GM04504 (cell line): Measurements from ENCODE around the gene AP5B1.
"Not testable (repeated sequence)": the region's sequence is repeated elsewhere in the genome, so short reads cannot be mapped to it uniquely, and the experiment has no call there.

Source experiments
- DNase-seq: peaks from one replicate; pipeline ENCODE4 v3.0.0-alpha.2; 2012; ENCODE audit warnings: low read depth

Gene AP5B1

GRCh38 chr11:65786008-65786785 is 5.4 kb upstream of the AP5B1 start:
- DNase-seq: no peak

- DNase-seq: no peak
Measured at GRCh38 chr11:65785319-65786007, 4.7 kb upstream of the AP5B1 start.

GRCh38 chr11:65782816-65783228 is 2.0 kb upstream of the AP5B1 start:
- DNase-seq: no peak

DNA sequence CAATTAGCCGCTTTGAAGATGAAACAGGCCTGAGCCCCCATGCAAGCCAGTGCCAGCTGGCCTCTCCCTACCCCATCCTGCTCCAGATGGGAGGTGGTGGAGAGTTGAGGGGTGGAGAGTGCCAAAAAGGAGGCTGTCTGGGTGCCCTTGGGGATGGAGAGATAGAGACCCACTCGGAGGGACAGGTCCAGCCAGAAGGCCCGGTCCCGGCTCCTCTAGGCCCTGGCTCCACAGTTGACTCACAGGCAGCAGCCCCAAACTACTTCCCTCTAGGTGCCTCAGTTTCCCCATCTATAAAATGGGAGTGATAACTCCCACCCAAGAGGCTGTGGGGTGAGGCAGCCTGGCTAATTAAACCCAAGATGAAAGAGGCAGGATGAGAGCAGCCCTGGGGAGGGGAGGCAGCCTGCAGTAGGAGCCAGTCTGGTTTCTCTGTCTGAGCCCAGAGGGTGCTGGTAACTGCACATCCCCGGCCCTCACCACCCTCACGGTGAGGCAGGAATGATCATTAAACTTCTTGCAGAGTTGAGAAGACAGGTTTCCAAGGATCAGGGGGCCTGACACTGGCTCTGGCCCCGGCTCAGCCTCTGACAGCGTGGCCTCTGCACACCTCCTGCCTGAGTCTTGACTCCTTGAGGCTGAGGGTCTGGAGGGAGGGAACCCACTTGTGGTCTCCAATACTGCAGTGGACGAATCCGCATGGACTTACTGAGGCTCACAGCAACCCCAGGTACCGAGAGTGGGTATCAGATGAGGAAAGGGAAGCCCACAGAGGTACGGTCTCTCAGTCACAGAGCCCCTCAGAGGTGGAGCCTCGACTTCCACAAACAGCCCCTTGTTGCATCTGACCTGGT is 1.4 kb upstream of the AP5B1 start:
- no peak for DNase-seq

DNA sequence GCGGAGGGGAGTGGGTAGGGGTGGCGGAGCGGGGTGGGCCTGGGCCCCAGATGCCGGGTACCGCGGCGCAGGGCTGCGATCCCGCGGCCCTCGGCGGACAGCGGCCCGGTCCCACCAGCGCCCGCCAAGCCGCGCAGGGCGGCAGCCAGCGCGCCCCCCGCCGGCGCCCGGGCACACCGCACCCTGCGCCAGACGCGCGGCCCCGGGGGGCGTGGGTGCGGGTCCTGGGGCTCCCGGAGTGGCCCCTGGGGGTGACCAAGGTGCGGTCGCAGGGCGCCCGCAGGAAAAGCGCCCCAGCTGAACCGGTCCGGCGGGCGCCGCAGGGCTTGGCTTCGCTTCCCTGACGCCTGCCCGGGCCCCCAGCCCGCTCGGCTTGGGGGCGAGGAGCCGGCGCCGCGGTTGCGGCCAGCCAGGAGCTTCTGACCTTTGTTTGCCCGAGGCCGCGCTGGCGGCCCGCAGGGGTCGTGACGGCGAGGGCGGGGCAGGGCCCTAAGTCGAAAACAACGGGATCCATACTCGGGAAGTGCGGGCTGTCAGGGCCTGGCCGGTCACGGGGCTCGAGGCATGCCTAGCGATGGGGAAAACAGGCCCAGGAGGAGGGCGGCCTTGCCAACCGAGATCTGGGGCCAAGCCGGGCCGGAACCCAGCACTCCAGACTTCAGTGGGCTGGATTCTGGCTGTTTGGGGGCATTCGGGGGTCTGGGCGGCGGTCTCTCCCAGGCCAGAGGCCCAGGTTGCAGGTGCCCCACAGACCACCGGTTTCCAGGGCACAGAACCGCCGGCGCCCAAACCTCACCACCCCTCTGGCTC is 581 bp upstream of the AP5B1 start:
- no peak for DNase-seq

DNA sequence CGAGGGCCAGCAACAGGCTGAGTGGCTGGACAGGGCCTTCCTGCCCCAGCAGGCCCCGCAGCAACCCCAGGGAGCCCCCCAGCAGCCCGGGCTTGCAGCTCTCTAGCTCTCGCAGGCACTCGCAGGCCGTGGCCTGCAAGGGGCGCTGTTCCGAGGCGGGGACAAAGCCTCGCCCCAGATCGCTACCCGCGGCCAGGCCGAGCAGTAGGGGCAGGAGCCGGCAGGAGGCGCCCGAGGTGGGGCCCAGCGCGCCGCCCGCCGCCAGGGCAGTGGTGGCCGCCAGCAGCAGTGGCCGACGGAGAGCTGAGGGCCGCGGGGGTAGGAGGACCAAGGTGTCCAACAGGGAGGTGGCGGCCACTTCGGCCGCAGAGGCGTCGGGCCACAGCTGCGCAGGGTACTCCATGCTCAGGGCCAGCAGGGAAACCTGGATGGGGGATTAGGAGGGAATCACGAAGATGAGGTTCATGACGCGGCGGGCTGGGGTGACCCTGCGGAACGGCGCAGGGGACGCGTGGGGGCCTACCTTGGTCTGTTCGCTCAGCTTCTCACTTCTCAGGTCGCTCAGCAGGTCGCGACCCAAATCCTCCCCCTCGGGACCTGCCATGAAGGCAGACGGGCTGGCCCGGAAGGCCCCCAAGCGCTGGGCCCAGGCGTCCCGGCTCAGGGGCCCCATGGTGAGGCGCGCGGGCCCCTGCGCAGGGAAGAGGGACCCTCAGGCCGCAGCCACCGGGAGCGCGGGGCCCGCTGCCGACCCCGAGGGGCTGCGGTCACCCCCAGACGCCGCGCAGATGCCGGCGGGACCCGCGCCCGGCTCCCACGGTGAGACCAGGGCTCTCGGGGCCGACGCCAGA is 632 bp downstream of the AP5B1 start:
- peak; percentile 57 for DNase-seq

DNA sequence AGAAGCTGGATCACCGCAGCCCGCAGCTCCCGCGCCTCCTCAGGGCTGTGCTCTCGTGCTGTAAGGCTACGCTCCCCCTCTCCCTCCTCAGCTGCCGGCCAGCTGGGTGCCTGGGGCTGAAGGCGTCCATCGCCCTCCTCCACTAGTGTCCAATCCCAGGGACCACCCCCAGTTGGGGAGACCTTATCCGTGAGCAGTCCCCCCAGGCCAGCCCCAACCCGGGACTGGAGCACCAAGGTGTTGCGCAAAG is 1.2 kb downstream of the AP5B1 start:
- no peak for DNase-seq

DNA sequence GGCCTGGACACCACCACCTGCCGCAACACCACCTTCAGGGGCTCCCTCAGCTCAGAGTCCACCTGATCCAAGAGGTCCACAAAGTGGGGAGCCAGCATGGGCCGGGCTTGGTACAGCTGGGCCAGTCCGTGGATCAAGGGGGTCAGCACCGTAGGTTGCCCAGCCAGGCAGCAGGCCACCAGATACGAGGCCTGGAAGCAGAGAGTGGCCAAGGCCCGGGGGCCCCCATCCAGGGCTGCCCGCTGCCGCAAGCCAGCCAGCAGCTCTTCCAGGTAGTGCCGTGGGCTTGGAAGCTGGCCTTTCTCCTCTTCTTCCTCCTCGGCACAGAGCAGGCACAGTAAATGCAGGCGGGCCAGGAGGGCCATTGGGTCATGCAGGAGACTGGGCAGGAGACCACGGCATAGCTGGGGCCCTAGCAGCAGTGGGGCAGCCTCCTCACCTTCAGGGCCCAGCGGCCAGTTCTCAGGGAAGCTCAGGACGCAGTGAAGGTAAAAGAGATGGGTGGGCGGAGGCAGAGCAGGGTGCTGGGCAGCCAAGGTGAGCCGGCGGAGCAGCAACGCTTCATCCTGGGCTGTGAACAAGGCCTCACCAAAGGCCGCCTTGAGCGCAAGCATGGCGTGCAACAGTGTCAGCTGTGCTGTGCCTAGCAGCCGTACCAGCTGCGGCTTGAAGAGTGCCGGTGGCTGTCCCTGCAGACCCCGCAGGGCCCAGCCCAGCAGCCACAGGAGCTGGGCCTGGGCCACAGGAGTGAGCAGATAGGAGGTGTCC is 1.7 kb downstream of the AP5B1 start:
- no peak for DNase-seq

GRCh38 chr11:65778431-65778900 is 2.3 kb downstream of the AP5B1 start:
- no peak for DNase-seq

DNA sequence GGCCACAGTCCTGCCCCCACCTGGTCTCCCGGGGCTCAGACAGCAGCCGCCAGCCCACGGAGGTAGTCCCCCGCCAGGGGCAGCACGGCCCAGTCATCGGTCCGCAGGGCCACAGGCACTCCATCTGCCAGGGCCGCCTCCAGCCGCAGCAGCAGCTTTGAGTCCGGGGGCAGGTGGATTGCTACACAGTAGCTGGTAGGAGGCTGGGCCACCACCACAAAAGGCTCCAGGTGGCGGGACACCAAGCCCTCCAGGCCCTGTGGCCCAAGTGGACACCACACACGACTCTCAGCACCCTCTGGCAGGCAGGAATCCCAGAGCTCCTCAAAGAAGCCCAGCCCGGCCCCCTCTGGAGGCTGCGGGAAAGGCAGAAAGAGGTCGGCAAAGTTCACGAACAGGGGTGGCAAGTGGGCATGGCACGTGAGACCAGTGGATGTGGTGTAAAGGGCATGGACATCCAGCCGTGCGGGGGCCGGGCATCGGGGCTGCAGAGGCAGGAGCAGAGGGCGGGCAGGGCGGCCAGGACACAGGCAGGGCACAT is 2.9 kb downstream of the AP5B1 start:
- no peak for DNase-seq

DNA sequence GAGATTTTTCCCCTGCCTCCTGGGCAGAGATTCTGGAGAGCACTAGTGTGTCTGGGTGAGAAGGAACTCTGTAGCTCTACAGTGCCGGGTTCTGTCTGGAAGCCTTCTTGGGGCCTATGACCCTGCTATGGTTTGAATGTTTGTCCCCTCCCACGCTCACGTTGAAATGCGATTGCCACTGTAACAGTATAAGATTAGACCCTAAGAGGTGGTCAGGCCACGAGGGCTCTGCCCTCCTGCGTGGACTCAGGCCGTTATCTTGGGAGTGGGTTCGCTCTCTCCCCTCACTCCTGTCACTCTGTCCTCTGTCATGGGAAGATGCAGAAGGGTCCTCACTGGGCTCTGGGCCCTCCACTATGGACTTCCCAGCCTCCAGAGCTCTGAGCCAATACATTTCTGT is 3.5 kb downstream of the AP5B1 start:
- no peak for DNase-seq

DNA sequence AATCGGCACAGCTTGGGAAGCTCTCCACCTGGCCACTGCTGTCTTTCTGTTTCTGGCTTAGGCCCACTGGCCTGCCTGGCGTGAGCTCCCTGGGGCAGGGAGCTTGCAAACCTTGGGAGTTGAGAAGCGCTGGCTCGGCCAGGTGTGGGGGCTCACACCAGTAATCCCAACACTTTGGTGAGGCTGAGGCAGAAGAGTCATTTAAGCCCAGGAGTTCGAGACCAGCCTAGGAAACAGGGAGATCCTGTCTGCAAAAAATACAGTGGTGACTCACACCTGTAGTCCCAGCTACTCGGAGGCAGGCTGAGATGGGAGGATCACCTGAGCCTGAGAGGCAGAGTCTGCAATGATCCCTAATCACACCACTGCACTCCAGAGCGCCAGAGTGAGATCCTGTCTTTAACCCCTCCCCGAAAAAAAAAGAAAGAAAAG is 4.0 kb downstream of the AP5B1 start:
- DNase-seq: no peak

- no peak for DNase-seq
Measured at GRCh38 chr11:65776196-65776595, 4.6 kb downstream of the AP5B1 start.

DNA sequence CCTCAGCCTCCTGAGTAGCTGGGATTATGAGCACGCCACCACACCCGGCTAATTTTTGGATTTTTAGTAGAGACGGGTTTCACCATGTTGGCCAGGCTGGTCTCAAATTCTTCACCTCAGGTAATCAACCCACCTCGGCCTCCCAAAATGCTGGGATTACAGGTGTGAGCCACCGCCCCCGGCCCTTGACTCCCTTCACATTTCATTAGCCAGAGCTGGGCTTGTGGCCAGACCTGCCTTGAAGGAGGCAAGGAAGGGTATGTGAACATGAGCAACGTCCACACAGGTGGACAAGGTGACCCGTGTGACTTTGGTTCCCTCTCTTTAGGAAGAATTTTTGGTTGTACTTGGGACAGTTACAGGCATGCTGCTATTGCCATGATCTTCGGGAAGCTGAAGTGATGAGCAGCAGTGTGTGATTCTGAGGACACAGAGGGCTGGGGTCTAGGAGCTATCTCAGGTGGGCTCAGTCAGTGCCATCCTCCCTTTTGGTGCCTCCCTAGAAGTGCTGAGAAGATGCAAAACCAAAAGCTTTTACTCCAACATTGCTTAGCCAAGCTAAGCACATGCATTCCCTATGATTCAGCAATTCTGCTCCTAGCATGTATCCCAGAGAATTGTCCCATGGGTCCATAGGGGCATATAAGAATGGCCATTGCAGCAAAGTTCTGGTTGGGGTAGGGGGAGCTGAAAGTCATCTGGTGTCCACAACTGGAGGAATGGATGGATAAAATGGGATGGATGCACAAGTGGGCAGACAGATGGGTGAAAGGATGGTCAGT is 6.1 kb downstream of the AP5B1 start:
- DNase-seq: no peak

- no peak for DNase-seq
Measured at GRCh38 chr11:65773784-65774411, 6.9 kb downstream of the AP5B1 start.

DNA sequence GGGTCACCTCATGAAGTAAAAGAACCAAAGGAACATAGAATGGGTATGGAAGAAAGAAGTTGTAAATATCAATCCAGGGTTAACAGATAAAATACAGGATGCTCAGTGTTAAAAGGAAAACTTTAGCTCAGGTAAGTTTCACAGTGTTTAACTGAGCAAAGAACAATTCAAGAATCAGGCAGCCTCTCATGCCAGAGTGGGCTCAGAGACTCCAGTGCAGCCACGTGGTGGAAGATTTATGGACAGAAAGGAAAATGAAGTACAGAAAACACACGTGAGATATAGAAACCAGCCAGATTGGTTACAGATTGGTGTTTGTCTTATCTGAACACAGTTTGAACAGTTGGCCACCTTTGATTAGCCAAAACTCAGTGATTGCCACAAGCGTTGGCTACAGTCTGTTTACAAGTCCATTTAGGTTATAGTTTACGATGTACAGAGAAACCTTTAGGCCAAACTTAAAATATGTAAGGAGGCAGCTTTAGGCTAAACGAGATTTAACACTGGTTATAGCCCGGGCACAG is 9.1 kb downstream of the AP5B1 start:
- DNase-seq: no peak

DNA sequence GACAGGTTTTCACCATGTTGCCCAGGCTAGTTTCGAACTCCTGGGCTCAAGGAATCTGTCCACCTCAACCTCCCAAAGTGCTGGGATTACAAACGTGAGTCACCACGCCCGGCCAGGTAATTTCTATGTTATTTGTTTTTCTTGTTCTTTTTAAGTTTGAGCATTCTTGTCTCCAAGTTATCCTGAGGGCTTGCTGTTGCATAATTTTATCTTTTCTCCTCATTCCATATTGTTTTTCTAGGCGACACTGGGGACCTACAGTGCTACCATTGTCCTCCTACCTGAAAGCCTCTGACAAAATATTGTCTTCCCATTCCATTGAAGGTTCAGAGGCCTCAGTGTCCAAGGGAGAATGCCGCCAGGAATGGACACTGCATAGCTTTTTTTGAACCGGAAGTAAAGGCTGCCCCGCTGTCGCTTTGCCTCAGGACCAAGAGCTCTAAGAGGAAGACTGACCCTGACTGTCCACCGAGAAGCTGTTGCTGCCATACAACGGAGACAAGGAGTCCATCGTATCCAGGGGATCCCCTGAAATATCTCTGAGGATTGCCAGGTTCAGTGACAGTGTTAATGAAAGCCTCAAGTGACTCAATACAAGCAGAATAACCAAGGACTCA is 9.7 kb downstream of the AP5B1 start:
- DNase-seq: no peak

- DNase-seq: not testable (repeated sequence)
Measured at GRCh38 chr11:65767806-65768205, 13.0 kb downstream of the AP5B1 start.
